MM.1S (cell line): ENCODE data around the gene TANK.

Experiments used
- CTCF ChIP-seq: fragments of 300-600 bp; sonication (generic); IDR thresholded peaks from 2 replicates; pipeline ENCODE4 v1.5.1; 2016; ENCODE audit warnings: antibody characterized with exemption, low read length, mixed read lengths
- EZH2 ChIP-seq: fragments of 300-600 bp; sonication (generic); optimal IDR thresholded peaks from 2 replicates; pipeline ENCODE3; 2017; ENCODE audit warnings: low read depth, mild to moderate bottlenecking, antibody characterized with exemption, low read length, mixed read lengths
- EZH2phosphoT487 ChIP-seq: fragments of 300-600 bp; sonication (generic); IDR thresholded peaks from 2 replicates; pipeline ENCODE4 v1.6.1; 2018; ENCODE audit warnings: antibody characterized with exemption, low read length

DNA sequence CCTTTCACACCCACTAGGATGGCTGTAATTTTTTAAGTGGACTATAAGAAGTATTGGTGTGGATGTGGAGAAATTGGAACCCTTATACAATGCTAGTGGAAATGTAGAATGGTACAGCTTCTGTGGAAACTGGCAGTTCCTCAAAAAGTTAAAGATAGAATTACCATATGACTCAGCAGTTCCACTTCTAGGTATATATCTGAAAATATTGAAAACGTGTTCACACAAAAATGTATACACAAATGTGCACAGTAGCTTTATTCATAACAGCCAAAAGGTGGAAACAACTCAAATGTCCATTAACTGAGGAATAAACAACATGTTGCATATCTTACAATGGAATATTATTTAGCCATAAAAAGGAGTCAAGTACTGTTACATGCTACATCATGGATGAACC, 17.7 kb downstream of the TANK start:
- TF ChIP-seq CTCF (no peak), EZH2 (no peak), EZH2phosphoT487 (no peak)
